Measurements from ENCODE around the gene S100B.

S100B gene

DNA sequence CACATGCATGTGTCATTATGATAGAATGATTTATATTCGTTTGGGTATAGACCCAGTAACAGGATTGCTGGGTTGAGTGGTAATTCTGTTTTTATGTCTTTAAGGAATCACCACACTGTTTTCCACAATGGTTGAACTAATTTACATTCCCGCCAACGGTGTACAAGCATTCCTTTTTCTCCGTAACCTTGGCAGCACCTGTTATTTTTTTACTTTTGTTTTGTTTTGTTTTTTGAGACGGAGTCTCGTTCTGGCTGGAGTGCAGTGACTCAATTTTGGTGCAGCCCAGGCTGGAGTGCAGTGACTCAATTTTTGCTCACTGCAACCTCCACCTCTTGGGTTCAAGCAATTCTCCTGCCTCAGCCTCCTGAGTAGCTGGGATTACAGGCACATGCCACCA lies 8.5 kb upstream of the S100B start:
- no peak overlapping the region for H3K4me2 ChIP-seq (ENCODE audit: low read length)
- no peaks in the 10 kb centered on the region for H3K4me1 ChIP-seq (ENCODE audit: control insufficient read depth, insufficient read depth, low read length)
- no peaks in the 10 kb centered on the region for H3K9me3 ChIP-seq (replicated peaks; ENCODE audit: low read length)
- no peak overlapping the region for H3K9ac ChIP-seq (ENCODE audit: low read depth, low read length)
- peaks cover 19% of the 10 kb centered on the region for H3K27me3 ChIP-seq (ENCODE audit: control insufficient read depth, insufficient read depth, low read length)
- H3K36me3 ChIP-seq (ENCODE audit: insufficient read depth, low read length) = no peaks in the 10 kb centered on the region
- H3K4me3 ChIP-seq (ENCODE audit: low read length) = no peak overlapping the region

DNA sequence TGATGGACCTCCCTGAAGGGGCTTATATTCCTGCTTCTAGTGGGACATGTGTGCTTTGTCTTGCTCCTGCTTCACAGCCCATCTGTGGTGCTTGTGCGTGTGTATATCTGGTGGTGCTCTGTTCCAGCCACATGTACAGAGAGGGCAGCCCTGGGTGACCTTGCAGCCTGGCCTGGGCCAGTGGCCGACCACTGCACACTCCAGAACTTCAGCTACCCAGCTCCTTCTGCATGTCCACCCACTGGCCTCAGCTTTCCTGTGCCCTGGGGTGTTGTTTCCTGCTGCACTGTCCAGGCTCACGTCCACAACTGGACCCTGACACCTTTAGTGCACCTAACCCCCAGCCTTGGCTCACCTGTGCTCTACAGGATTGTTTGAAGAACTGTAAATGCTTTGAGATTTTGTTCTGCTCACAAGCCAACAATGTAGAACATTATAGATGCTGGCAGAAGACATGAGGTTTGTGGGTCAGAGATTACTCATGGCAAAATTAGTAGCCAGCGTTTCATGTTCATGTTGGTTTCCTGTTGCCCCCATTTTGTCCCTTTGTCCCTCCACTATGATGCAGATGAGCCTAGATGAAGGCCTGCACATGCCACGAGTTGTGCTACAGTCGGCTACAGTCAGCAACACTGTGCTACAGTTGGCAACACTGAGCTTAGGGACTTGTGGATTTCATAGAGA lies 5.3 kb upstream of the S100B start:
- Histone ChIP-seq H3K9ac (ENCODE audit: low read depth, low read length) (no peak overlapping the region), H3K4me3 (ENCODE audit: low read length) (no peak overlapping the region), H3K4me1 (ENCODE audit: control insufficient read depth, insufficient read depth, low read length) (no peaks in the 10 kb centered on the region), H3K4me2 (ENCODE audit: low read length) (no peak overlapping the region), H3K27me3 (ENCODE audit: control insufficient read depth, insufficient read depth, low read length) (peaks cover 39% of the 10 kb centered on the region), H3K36me3 (ENCODE audit: insufficient read depth, low read length) (no peaks in the 10 kb centered on the region), H3K9me3 (replicated peaks; ENCODE audit: low read length) (no peaks in the 10 kb centered on the region)

DNA sequence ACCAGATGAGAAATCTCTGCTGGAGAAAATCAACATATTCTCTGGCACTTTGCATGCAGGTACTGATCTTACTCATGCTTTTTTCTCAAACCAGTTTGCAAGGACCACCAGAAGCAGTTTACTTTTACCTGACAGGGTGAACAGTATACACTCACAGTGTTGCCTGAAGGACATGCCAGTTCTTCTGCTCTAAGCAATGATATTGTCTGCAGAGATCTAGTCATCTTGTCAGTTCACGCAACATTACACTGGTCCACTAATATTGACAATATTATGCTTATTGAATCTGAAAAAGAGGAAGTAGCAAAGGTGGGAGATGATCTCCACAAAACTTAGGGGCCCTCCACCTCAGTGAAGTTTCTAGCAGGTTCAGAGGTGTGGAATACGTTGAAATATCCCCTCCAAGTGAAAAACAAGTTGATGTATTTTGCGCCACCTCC lies 3.8 kb upstream of the S100B start:
- no peak overlapping the region for H3K4me2 ChIP-seq (ENCODE audit: low read length)
- no peaks in the 10 kb centered on the region for H3K9me3 ChIP-seq (replicated peaks; ENCODE audit: low read length)
- no peak overlapping the region for H3K9ac ChIP-seq (ENCODE audit: low read depth, low read length)
- H3K27me3 ChIP-seq (ENCODE audit: control insufficient read depth, insufficient read depth, low read length) = peaks cover 44% of the 10 kb centered on the region
- no peaks in the 10 kb centered on the region for H3K4me1 ChIP-seq (ENCODE audit: control insufficient read depth, insufficient read depth, low read length)
- no peaks in the 10 kb centered on the region for H3K36me3 ChIP-seq (ENCODE audit: insufficient read depth, low read length)
- no peak overlapping the region for H3K4me3 ChIP-seq (ENCODE audit: low read length)

DNA sequence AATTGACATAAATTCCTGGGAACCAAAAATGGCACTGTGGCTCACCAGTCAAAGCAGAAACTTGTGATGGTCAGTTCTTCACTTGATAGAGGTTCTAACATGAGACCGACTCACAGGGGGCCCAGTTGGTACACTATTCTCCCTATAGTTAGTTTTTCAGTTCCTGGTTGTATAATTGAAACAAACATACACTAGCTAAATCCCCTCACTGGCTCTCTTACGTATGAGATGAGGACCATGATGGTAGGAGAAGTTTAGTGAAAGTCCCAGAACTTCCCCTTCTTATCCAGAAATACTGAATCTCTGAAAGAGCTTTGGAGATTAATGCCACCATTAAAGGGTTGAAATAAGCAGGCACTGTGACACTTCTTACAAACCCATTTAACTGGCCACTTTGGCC lies 2.8 kb upstream of the S100B start:
- H3K4me1 ChIP-seq (ENCODE audit: control insufficient read depth, insufficient read depth, low read length) = no peaks in the 10 kb centered on the region
- H3K9ac ChIP-seq (ENCODE audit: low read depth, low read length) = no peak overlapping the region
- peaks cover 41% of the 10 kb centered on the region for H3K27me3 ChIP-seq (ENCODE audit: control insufficient read depth, insufficient read depth, low read length)
- H3K4me3 ChIP-seq (ENCODE audit: low read length) = no peak overlapping the region
- H3K9me3 ChIP-seq (replicated peaks; ENCODE audit: low read length) = no peaks in the 10 kb centered on the region
- no peak overlapping the region for H3K4me2 ChIP-seq (ENCODE audit: low read length)
- no peaks in the 10 kb centered on the region for H3K36me3 ChIP-seq (ENCODE audit: insufficient read depth, low read length)

DNA sequence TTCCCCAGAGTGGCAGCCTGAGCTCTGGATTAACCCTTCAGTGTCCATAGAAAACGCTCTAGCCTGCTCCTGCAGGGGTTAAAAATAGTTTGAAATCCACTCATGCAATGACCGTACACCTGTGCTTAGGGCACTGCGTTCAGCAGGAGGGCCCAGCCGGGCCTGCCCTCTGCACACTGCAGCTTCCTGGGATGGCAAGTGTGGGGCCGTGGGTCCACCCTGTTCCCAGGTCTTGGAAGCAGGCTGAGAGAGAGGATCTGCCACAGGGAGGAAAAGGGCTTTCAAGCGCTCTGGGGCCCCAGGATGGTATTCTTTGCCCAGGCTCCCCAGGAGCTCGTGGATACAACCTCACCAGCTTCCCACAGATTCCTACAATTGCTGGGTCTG lies 1.5 kb upstream of the S100B start:
- Histone ChIP-seq H3K4me1 (ENCODE audit: control insufficient read depth, insufficient read depth, low read length) (no peaks in the 10 kb centered on the region), H3K4me2 (ENCODE audit: low read length) (no peak overlapping the region), H3K9me3 (replicated peaks; ENCODE audit: low read length) (no peaks in the 10 kb centered on the region), H3K27me3 (ENCODE audit: control insufficient read depth, insufficient read depth, low read length) (peaks cover 51% of the 10 kb centered on the region), H3K36me3 (ENCODE audit: insufficient read depth, low read length) (no peaks in the 10 kb centered on the region), H3K9ac (ENCODE audit: low read depth, low read length) (no peak overlapping the region), H3K4me3 (ENCODE audit: low read length) (no peak overlapping the region)

DNA sequence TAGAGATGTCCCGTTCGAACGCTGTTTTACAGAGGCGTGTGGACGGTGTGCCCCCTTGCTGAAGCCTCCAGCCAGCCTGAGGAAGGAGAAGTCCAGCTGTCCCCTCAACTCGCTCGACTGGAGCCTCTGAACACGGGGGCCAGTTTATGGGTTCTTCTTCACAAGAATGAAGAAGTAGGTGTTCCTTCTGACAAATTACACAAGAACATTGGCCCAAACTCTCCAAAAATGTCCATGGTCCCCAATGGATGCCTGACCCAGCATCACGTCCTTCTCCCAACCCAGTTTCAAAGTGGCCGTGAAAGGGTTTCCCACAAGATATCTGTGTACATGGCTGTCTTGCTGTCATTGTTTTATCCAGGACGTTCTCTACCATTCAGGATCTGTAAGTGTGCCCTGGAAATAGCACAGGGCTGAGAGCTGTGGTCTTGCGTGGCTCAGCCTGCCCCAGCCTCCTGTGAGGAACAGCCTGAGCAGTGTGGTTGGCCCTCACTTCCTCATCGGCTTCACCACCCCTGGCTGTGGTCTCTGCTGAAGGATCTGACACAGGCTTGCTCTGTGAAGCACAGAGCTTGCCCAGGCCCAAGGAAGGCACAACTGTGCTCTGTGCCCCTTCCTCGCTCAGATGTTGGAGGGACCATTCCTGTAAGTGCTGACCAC lies 1.0 kb upstream of the S100B start:
- H3K4me1 ChIP-seq (ENCODE audit: control insufficient read depth, insufficient read depth, low read length) = no peaks in the 10 kb centered on the region
- H3K4me3 ChIP-seq (ENCODE audit: low read length) = no peak overlapping the region
- peaks cover 56% of the 10 kb centered on the region for H3K27me3 ChIP-seq (ENCODE audit: control insufficient read depth, insufficient read depth, low read length)
- no peaks in the 10 kb centered on the region for H3K36me3 ChIP-seq (ENCODE audit: insufficient read depth, low read length)
- H3K9ac ChIP-seq (ENCODE audit: low read depth, low read length) = no peak overlapping the region
- no peaks in the 10 kb centered on the region for H3K9me3 ChIP-seq (replicated peaks; ENCODE audit: low read length)
- H3K4me2 ChIP-seq (ENCODE audit: low read length) = no peak overlapping the region

DNA sequence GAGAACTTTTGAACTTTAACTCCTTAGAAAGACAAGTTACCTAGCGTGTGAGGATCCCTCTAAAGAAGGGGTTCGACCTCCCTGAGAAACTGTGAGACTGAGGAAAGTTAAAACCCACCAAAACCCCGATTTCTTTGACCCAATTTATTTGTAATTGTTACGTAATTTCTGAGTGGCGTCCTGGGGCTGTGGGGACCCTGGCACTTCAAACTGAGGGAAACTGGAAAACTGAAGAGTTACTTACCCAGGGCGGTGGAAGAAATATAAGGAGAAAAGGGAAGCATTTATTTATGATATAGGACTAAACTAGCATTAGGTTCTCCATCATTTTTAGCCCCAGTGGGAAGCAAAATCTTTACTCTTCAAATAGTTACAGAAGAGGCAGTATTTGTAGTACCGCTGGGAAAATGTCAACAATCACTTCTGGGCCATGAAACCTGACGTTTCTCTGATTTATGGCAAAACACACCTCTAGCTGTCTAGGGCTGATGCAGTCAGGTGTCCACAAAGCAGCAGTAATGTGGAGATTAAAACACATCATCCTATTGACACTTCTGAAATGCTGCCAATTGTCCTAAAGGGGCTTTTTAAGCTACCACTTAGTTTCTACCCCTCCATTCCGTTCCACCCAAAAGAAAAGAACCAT lies 430 bp downstream of the S100B start:
- Histone ChIP-seq H3K4me1 (ENCODE audit: control insufficient read depth, insufficient read depth, low read length) (no peaks in the 10 kb centered on the region), H3K9ac (ENCODE audit: low read depth, low read length) (no peak overlapping the region), H3K36me3 (ENCODE audit: insufficient read depth, low read length) (no peaks in the 10 kb centered on the region)

DNA sequence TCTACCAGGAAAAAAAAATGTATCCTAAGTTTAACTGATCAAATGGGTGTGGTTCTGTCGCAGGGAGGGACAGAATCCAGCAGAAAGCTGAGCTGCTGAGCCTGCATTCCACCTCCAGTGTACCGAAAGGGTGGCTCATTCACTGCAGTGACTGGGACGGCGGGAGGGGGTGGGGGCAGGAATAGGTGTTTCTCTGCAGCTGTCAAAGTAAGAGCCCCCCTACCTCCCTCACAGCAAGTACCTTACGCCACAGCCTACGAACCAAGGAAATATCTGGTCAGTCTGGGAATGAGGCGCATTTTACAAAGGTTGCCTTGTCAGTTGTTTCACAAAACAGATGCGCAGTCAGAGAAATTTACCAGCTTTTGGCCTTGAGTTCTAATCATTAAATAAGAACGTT lies 1.7 kb downstream of the S100B start:
- no peaks in the 10 kb centered on the region for H3K36me3 ChIP-seq (ENCODE audit: insufficient read depth, low read length)
- peaks cover 7% of the 10 kb centered on the region for H3K4me1 ChIP-seq (ENCODE audit: control insufficient read depth, insufficient read depth, low read length)
- H3K9ac ChIP-seq (ENCODE audit: low read depth, low read length) = no peak overlapping the region
- H3K4me3 ChIP-seq (ENCODE audit: low read length) = no peak overlapping the region
- H3K9me3 ChIP-seq (replicated peaks; ENCODE audit: low read length) = no peaks in the 10 kb centered on the region
- no peak overlapping the region for H3K4me2 ChIP-seq (ENCODE audit: low read length)
- peaks cover 40% of the 10 kb centered on the region for H3K27me3 ChIP-seq (ENCODE audit: control insufficient read depth, insufficient read depth, low read length)

More for the DNA sequence above, 430 bp downstream of the S100B start:
- H3K9me3 ChIP-seq (replicated peaks; ENCODE audit: low read length) = no peaks in the 10 kb centered on the region
- peaks cover 53% of the 10 kb centered on the region for H3K27me3 ChIP-seq (ENCODE audit: control insufficient read depth, insufficient read depth, low read length)
- H3K4me3 ChIP-seq (ENCODE audit: low read length) = no peak overlapping the region
- no peak overlapping the region for H3K4me2 ChIP-seq (ENCODE audit: low read length)

DNA sequence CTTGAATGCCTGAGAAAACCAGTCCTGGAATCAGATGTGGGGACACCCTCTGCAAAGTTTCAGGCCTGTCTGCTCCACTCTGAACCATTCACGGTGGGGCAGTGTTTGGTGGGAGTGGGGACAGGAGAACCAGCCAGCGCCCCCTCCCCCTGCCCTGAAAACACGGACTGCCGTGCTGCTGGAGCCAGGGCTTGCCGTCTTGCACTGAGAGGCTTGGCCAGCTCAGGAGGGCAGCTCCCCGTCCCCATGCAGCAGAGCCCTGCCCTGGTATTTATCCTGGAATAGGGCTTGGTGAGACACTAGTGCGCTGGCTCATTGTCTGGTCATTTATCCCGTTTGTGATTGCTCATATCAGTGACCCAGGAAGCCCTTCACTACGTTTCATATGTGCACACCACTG lies 3.9 kb downstream of the S100B start:
- no peaks in the 10 kb centered on the region for H3K36me3 ChIP-seq (ENCODE audit: insufficient read depth, low read length)

DNA sequence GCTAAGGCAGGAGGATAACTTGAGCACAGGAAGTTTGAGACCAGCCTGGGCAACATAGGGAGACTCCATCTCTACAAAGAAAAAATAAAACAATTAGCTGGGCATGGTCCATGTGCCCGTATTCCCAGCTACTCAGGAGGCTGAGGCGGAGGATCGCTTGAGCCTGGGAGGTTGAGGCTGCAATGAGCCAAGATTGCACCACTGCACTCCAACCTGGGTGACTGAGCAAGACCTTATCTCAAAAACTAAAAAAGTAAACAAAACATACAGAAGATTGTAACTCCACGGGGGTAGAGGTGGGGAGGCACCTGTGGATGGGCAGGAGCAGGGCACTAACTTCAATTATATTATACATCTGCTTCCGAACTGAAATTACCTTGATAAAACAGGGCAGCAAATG lies 4.6 kb downstream of the S100B start:
- H3K9me3 ChIP-seq (replicated peaks; ENCODE audit: low read length) = no peaks in the 10 kb centered on the region
- H3K4me3 ChIP-seq (ENCODE audit: low read length) = no peak overlapping the region
- H3K4me2 ChIP-seq (ENCODE audit: low read length) = no peak overlapping the region
- H3K36me3 ChIP-seq (ENCODE audit: insufficient read depth, low read length) = no peaks in the 10 kb centered on the region
- H3K9ac ChIP-seq (ENCODE audit: low read depth, low read length) = no peak overlapping the region
- H3K4me1 ChIP-seq (ENCODE audit: control insufficient read depth, insufficient read depth, low read length) = peaks cover 7% of the 10 kb centered on the region
- H3K27me3 ChIP-seq (ENCODE audit: control insufficient read depth, insufficient read depth, low read length) = peaks cover 22% of the 10 kb centered on the region

More for the DNA sequence above, 3.9 kb downstream of the S100B start:
- Histone ChIP-seq H3K4me3 (ENCODE audit: low read length) (no peak overlapping the region), H3K9me3 (replicated peaks; ENCODE audit: low read length) (no peaks in the 10 kb centered on the region), H3K4me2 (ENCODE audit: low read length) (no peak overlapping the region), H3K4me1 (ENCODE audit: control insufficient read depth, insufficient read depth, low read length) (peaks cover 7% of the 10 kb centered on the region), H3K27me3 (ENCODE audit: control insufficient read depth, insufficient read depth, low read length) (peaks cover 22% of the 10 kb centered on the region), H3K9ac (ENCODE audit: low read depth, low read length) (no peak overlapping the region)

DNA sequence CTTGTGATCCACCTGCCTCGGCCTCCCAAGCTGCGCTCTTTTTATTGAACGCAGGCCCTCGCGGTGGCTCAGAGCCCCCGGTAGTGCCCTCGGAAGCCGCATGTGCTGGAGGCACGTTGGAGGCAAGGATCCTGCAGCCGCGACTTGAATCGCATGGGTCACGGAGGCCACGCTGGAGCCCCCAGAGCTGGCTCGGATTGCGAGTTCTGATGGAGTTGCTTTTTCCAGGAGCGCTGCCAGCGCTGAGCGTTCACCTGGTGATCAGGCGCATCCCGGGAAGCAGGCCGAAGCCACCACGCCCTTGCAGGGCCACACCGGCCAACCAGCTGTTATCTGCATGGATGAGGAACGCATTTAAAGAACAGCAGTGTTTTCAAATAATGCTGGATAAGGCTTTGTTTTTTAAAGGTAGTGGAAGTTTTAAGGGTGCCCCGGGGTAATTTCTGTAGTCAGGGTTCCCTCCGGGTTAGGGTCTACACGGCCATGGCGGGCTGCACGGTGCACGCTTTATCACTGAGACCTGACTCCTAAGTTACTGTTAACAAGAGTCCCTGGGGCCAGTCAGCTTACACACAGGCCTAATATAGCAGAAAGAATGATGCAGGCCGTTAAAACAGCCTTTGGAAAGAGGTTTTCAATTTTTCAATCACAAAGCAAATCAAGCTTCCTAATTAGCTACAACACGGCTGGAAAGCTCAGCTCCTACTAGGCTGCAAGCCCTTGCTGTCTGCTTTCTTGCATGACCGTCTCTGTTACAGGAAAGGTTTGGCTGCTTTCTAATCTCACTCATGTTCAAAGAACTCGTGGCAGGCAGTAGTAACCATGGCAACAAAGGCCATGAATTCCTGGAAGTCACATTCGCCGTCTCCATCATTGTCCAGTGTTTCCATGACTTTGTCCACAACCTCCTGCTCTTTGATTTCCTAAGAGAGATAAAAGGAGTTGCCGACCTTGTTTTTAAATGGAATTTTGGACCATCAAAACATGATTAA lies 6.0 kb downstream of the S100B start:
- peaks cover 7% of the 10 kb centered on the region for H3K4me1 ChIP-seq (ENCODE audit: control insufficient read depth, insufficient read depth, low read length)
- no peak overlapping the region for H3K9ac ChIP-seq (ENCODE audit: low read depth, low read length)
- H3K4me3 ChIP-seq (ENCODE audit: low read length) = no peak overlapping the region
- no peaks in the 10 kb centered on the region for H3K9me3 ChIP-seq (replicated peaks; ENCODE audit: low read length)
- peaks cover 15% of the 10 kb centered on the region for H3K27me3 ChIP-seq (ENCODE audit: control insufficient read depth, insufficient read depth, low read length)
- no peak overlapping the region for H3K4me2 ChIP-seq (ENCODE audit: low read length)
- no peaks in the 10 kb centered on the region for H3K36me3 ChIP-seq (ENCODE audit: insufficient read depth, low read length)

All from skeletal muscle satellite cell (primary cell).